Stimulated activated CD4-positive, alpha-beta T cell treated with anti-CD3 and anti-CD28 coated beads, TNF-alpha, amount 100 ng/mL, for 1 hour (primary cell): ENCODE results near the gene DGKI.

ENCODE experiments used
- DNase-seq, 3 donors: peaks; one replicate each; pipeline ENCODE4 v3.0.0-alpha.2; 2020; ENCODE audit warnings: low read depth in 3 of 3, low spot score in 1 of 3

Gene DGKI

GRCh38 chr7:137371616-137372015 is 475.2 kb downstream of the DGKI start:
- DNase-seq, result no peak

- no peak for DNase-seq
Measured at GRCh38 chr7:137366995-137367394, 479.8 kb downstream of the DGKI start.

- no peak for DNase-seq
Measured at GRCh38 chr7:137363683-137364082, 483.1 kb downstream of the DGKI start.

- no peak for DNase-seq
Measured at GRCh38 chr7:137360087-137360679, 486.6 kb downstream of the DGKI start.

- no peak for DNase-seq
Measured at GRCh38 chr7:137354961-137355360, 491.8 kb downstream of the DGKI start.

DNA sequence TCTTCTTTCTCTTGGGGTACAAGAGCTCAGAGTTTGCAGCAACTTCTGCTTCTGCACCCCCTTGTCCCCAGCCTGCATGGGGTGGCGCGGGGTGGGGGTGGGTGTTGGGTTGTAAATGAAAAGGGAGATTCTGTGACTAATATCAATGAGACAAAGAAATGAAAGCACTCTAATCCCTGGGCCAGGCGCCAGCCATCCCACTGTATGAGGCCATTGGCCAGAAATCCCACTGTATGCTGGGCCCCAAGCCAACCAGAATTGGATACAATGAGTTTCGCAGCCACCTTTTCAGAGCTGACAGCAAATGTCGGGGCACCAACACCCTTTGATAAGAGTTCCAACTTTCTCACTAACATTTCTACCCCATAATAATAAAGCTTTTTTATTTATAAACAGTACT is 492.4 kb downstream of the DGKI start:
- no peak for DNase-seq

- DNase-seq, result no peak
Measured at GRCh38 chr7:137351941-137352340, 494.8 kb downstream of the DGKI start.

DNA sequence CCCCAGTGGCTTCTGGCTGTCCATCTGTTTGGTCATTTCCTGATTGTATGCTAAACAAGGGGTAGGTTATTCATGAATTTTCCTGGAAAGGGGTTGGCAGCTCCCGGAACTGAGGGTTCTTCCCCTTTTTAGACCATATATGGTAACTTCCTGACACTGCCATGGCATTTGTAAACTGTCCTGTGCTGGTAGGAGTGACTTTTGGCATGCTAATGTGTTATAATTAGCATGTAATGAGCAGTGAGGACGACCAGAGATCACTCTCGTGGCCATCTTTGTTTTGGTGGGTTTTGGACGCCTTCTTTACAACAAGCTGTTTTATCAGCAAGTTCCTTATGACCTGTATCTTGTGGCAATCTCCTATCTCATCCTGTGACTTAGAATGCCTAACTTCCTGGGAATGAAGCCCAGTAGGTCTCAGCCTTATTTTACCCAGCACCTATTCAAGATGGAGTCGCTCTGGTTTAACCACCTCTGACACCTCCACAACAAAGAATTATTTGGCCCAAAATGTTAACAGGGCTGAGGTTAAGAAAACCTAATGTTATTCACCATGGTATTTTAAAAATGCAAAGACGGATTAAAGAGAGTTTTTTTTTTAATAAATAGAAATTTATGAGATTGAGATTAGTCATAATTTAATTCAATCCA is 500.9 kb downstream of the DGKI start:
- DNase-seq, result no peak

GRCh38 chr7:137343281-137343841 is 503.4 kb downstream of the DGKI start, which contains the start of gene PTN:
TSS of gene PTN (minus strand) at chr7:137343733. CDS start at chr7:137254973, 88,760 bp downstream.
- DNase-seq, result no peak

DNA sequence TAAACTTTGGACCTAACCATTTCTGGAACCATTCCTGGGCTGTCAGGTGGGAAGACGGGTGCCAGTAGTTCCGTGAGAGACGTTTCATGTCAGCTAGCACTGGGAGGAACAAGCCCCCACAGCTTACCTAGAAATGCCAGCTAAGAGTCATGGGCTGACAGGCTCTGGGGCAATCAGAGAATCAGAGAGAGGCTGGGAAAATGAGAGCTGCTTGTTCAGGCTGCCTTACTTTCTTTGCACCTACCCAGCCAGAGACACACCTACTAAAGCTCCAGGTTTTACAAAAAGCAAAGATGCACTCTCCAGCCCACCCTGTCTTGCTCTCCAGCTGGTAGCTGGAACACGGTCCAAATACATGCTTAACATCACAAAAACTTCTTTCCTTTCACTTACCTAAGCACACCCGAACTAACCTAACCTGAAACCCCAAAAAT is 503.9 kb downstream of the DGKI start:
- DNase-seq, result no peak

GRCh38 chr7:137342265-137342664 is 504.5 kb downstream of the DGKI start:
- no peak for DNase-seq

- no peak for DNase-seq
Measured at GRCh38 chr7:137337902-137338301, 508.9 kb downstream of the DGKI start.

DNA sequence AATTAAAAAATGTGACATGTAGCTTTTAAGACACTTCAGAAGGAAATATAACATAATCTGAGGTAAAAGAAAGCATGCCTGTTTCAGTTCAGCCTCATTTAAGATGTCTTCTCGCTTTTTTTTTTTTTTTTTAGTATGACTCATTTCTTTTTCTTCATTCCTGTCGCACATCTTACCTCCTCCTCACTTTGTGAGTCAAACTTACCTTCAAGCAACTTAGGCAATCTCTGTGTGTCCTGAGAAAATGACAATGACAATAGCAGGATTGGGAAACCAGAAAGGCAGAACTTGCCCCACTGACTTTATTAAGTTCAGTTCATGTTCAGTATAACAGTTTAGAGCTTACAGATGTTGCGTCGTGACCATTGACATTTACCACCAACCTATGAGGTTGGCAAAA is 511.0 kb downstream of the DGKI start:
- no peak for DNase-seq

DNA sequence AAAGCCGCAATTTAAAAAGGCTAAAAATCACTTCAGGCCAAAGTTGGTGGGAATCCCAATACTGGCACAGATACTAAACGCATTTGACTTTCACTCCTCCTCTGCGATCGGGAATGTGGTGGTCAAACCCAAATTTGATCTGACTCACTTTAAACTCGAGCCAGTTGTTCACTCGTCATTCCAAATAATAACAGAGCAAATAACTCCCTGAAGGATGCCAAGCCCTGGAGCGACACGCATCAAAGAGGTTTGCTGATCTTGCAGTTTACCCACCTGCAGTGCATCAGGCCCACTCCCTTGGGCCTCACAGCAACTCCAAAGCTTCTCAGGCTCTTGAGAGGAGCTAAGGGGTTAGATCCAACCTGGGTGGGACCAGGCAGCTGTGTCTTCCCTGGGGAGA is 515.4 kb downstream of the DGKI start:
- DNase-seq, result no peak
